ENCODE measurements around the gene HINT2.

DNA sequence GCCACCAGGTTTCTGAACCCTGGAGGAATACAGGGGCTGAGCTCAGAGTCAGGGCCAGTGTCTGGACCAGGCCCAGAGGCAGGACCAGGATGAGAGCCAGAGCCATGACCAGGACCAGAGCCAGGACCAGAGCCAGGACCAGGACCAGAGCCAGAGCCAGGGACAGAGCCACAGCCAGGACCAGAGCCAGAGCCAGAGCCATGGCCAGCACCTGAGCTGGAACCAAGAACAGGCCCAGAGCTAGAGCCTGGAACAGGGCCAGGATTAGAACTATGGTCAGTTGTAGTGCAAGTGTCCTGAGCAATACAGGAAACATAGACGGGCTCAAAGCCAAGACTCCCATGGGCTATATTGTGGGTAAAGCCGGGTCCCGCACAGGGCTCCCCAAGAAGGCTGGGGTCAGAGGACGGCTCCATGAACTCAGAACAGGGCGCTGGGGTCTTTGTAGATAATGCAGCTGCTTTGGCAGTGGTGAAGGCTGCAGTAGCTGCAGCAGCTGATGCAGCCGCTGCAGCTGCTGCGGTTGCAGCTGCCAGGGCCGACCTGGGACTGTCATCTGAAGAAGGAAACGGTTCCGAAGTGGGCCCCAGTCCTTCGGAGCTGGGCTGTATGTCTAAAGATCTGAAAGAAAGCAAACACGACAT is 3.3 kb downstream of the HINT2 start:
- TF ChIP-seq CTCF (IDR thresholded peaks at IDR 0.05), result no peak
- no peak for TF ChIP-seq POLR2A (IDR thresholded peaks at IDR 0.05)
